MM.1S (cell line): ENCODE results near the gene BUD23.

Experiments used
- DNase-seq: peaks from one replicate; pipeline ENCODE4 v3.0.0-alpha.2; 2015
- H2AFZ ChIP-seq: fragments of 300-600 bp; sonication (generic); 2 replicates; pipeline ENCODE4 v1.6.0; 2016; ENCODE audit warnings: antibody characterized with exemption, low read length
- H3F3A ChIP-seq: fragments of 300-600 bp; sonication (generic); 2 replicates; pipeline ENCODE4 v1.6.1; 2016; ENCODE audit warnings: mild to moderate bottlenecking, antibody characterized with exemption, low read length, moderate library complexity, mixed read lengths; ENCODE audit not compliant: insufficient read depth
- H3K27ac ChIP-seq: fragments of 300-600 bp; sonication (generic); 2 replicates; pipeline ENCODE4 v1.5.1; 2016; ENCODE audit warnings: mild to moderate bottlenecking, low read length
- H3K27me3 ChIP-seq: fragments of 300-600 bp; sonication (generic); replicated peaks from 2 replicates; pipeline ENCODE4 v1.6.0; 2016; ENCODE audit warnings: low read length; ENCODE audit not compliant: insufficient read depth
- H3K36me3 ChIP-seq: fragments of 300-600 bp; sonication (generic); replicated peaks from 2 replicates; pipeline ENCODE4 v1.6.1; 2016; ENCODE audit warnings: mild to moderate bottlenecking, low read length, mixed read lengths; ENCODE audit not compliant: insufficient read depth
- H3K4me1 ChIP-seq: fragments of 300-600 bp; sonication (generic); 2 replicates; pipeline ENCODE4 v1.6.1; 2016; ENCODE audit warnings: low read length, mixed read lengths
- H3K4me2 ChIP-seq: fragments of 300-600 bp; sonication (generic); 2 replicates; pipeline ENCODE4 v1.6.0; 2016; ENCODE audit warnings: low read depth, low read length
- H3K4me3 ChIP-seq: fragments of 300-600 bp; sonication (generic); 2 replicates; pipeline ENCODE4 v1.5.1; 2016; ENCODE audit warnings: low read length, mixed read lengths
- H3K79me2 ChIP-seq: fragments of 300-600 bp; sonication (generic); 2 replicates; pipeline ENCODE4 v1.6.1; 2016; ENCODE audit warnings: mixed run types, low read length, mixed read lengths
- H3K9ac ChIP-seq: fragments of 300-600 bp; sonication (generic); 2 replicates; pipeline ENCODE4 v1.6.1; 2016; ENCODE audit warnings: low read length, mixed read lengths
- H3K9me2 ChIP-seq: fragments of 300-600 bp; sonication (generic); replicated peaks from 2 replicates; pipeline ENCODE4 v1.6.1; 2016; ENCODE audit warnings: mild to moderate bottlenecking, low read length, mixed read lengths; ENCODE audit not compliant: insufficient read depth
- H3K9me3 ChIP-seq: fragments of 300-600 bp; sonication (generic); replicated peaks from 2 replicates; pipeline ENCODE4 v1.6.1; 2016; ENCODE audit warnings: mild to moderate bottlenecking, low read length, mixed read lengths; ENCODE audit not compliant: insufficient read depth
- H4K20me1 ChIP-seq: fragments of 300-600 bp; sonication (generic); 2 replicates; pipeline ENCODE4 v1.6.1; 2016; ENCODE audit warnings: mild to moderate bottlenecking, low read length, moderate library complexity, mixed read lengths; ENCODE audit not compliant: insufficient read depth
- CTCF ChIP-seq: fragments of 300-600 bp; sonication (generic); IDR thresholded peaks from 2 replicates; pipeline ENCODE4 v1.5.1; 2016; ENCODE audit warnings: antibody characterized with exemption, low read length, mixed read lengths
- EZH2 ChIP-seq: fragments of 300-600 bp; sonication (generic); optimal IDR thresholded peaks from 2 replicates; pipeline ENCODE3; 2017; ENCODE audit warnings: low read depth, mild to moderate bottlenecking, antibody characterized with exemption, low read length, mixed read lengths
- EZH2phosphoT487 ChIP-seq: fragments of 300-600 bp; sonication (generic); IDR thresholded peaks from 2 replicates; pipeline ENCODE4 v1.6.1; 2018; ENCODE audit warnings: antibody characterized with exemption, low read length

BUD23 gene

GRCh38 chr7:73681031-73681430 is 2.4 kb upstream of the BUD23 start:
- no peaks in the 10 kb centered on the region for H3F3A ChIP-seq
- H3K4me1 ChIP-seq, result peaks cover 6% of the 10 kb centered on the region
- peaks cover 69% of the 10 kb centered on the region for H3K79me2 ChIP-seq
- no peak overlapping the region for H2AFZ ChIP-seq
- H3K4me2 ChIP-seq, result no peak overlapping the region
- no peaks in the 10 kb centered on the region for H3K27me3 ChIP-seq
- no peaks in the 10 kb centered on the region for H3K36me3 ChIP-seq
- H4K20me1 ChIP-seq, result no peaks in the 10 kb centered on the region
- H3K9me2 ChIP-seq, result no peaks in the 10 kb centered on the region
- H3K4me3 ChIP-seq, result no peak overlapping the region
- H3K9me3 ChIP-seq, result no peaks in the 10 kb centered on the region
- no peak for DNase-seq
- H3K27ac ChIP-seq, result no peak overlapping the region
- H3K9ac ChIP-seq, result no peak overlapping the region
- TF ChIP-seq EZH2 (no peak), EZH2phosphoT487 (no peak), CTCF (no peak)

GRCh38 chr7:73682745-73683055 is 697 bp upstream of the BUD23 start:
- peak overlapping the region; percentile 99 for H2AFZ ChIP-seq
- peak overlapping the region; percentile 88 for H3K4me3 ChIP-seq
- H3K36me3 ChIP-seq, result no peaks in the 10 kb centered on the region; the same call in 1 of the 2 replicates
- H3K9me3 ChIP-seq, result no peaks in the 10 kb centered on the region
- H3K4me2 ChIP-seq, result peak overlapping the region; percentile 93
- no peaks in the 10 kb centered on the region for H4K20me1 ChIP-seq
- peaks cover 86% of the 10 kb centered on the region for H3K79me2 ChIP-seq
- no peaks in the 10 kb centered on the region for H3F3A ChIP-seq
- no peak for TF ChIP-seq EZH2
- TF ChIP-seq CTCF, result no peak
- no peak for TF ChIP-seq EZH2phosphoT487
- H3K27ac ChIP-seq, result peak overlapping the region; percentile 72; the same call in 1 of the 2 replicates
- peaks cover 6% of the 10 kb centered on the region for H3K4me1 ChIP-seq
- H3K9ac ChIP-seq, result peak overlapping the region; percentile 94
- H3K9me2 ChIP-seq, result no peaks in the 10 kb centered on the region
- H3K27me3 ChIP-seq, result no peaks in the 10 kb centered on the region
- no peak for DNase-seq

- peak overlapping the region; percentile 40; the same call in 1 of the 2 replicates for H3K27ac ChIP-seq
- H3K36me3 ChIP-seq, result no peaks in the 10 kb centered on the region; the same call in 1 of the 2 replicates
- no peaks in the 10 kb centered on the region for H3K9me3 ChIP-seq
- no peak for DNase-seq
- no peaks in the 10 kb centered on the region for H4K20me1 ChIP-seq
- peak overlapping the region; percentile 83 for H3K4me2 ChIP-seq
- peak overlapping the region; percentile 94 for H3K9ac ChIP-seq
- no peaks in the 10 kb centered on the region for H3F3A ChIP-seq
- H3K4me3 ChIP-seq, result peak overlapping the region; percentile 88
- H2AFZ ChIP-seq, result peak overlapping the region; percentile 94
- peaks cover 92% of the 10 kb centered on the region for H3K79me2 ChIP-seq
- no peaks in the 10 kb centered on the region for H3K9me2 ChIP-seq
- peaks cover 6% of the 10 kb centered on the region for H3K4me1 ChIP-seq
- TF ChIP-seq EZH2phosphoT487 (no peak), EZH2 (no peak), CTCF (no peak)
- no peaks in the 10 kb centered on the region for H3K27me3 ChIP-seq
These were observed 644 bp downstream of the BUD23 start for GRCh38 chr7:73683788-73684693.
